GM12892 (cell line): ENCODE measurements around the gene MRPL42.

ENCODE experiments used
- POLR2A ChIP-seq: IDR thresholded peaks from 2 replicates; pipeline ENCODE4 v1.6.1; 2011; ENCODE audit warnings: low read depth, low read length, control low read depth
- POLR2AphosphoS5 ChIP-seq: IDR thresholded peaks from 2 replicates; pipeline ENCODE4 v1.6.1; 2011; ENCODE audit warnings: low read depth, low read length, control low read depth

GRCh38 chr12:93441081-93441616, 26.2 kb upstream of the MRPL42 start:
- TF ChIP-seq POLR2AphosphoS5 (no peak), POLR2A (no peak)
